NT2/D1 (cell line): ENCODE measurements around the gene GNAI1.

ENCODE experiments used
- SUZ12 ChIP-seq: IDR thresholded peaks from 2 replicates; pipeline ENCODE4 v1.6.1; 2011; ENCODE audit not compliant: insufficient read length, insufficient read depth; ENCODE audit errors: extremely low read depth
- YY1 ChIP-seq: IDR thresholded peaks from 2 replicates; pipeline ENCODE4 v1.6.1; 2011; ENCODE audit not compliant: insufficient read length, insufficient read depth
- ZNF274 ChIP-seq: IDR thresholded peaks from 2 replicates; pipeline ENCODE4 v1.6.1; 2011; ENCODE audit warnings: mild to moderate bottlenecking, low read depth, low read length

GRCh38 chr7:80172387-80172786, 37.8 kb downstream of the GNAI1 start:
- no peak for TF ChIP-seq ZNF274
- no peak for TF ChIP-seq YY1
- TF ChIP-seq SUZ12 = no peak
